SK-N-SH (cell line): ENCODE results near the gene BAHCC1. TPM values are rescaled to one million over a fixed set of nuclear protein-coding genes. Genes with fewer than 3 reads are reported as not detected.
A peak's percentile ranks its signal among the peaks of the same experiment; 100 is the strongest.

Experiments used
- CTCF ChIA-PET: fragments of 300-600, 350-600 bp; formaldehyde crosslinking; extraction: SDS; loops from one replicate; lab custom pipeline; 2021; lab: Yijun Ruan, JAX
- POLR2A ChIA-PET: fragments of 350-600 bp; sonication (Branson Sonifier 250); formaldehyde crosslinking; extraction: SDS; loops from one replicate; lab custom pipeline; 2020; ENCODE audit warnings: antibody characterized with exemption, inconsistent platforms; lab: Yijun Ruan, JAX
- DNase-seq: peaks from one replicate; pipeline ENCODE4 v3.0.0; 2012
- H2AFZ ChIP-seq: fragments of 200-600 bp; sonication (generic); 2 replicates; pipeline ENCODE4 v1.8.1; 2016; ENCODE audit warnings: antibody characterized with exemption, mild to moderate bottlenecking, low read depth
- H3F3A ChIP-seq: fragments of 200-600 bp; sonication (generic); replicated peaks from 2 replicates; pipeline ENCODE3; 2016; ENCODE audit warnings: antibody characterized with exemption, mild to moderate bottlenecking; ENCODE audit not compliant: insufficient read depth
- H3K27ac ChIP-seq, 2 experiments: fragments of 200-500 bp in 1 of 2; fragments of 200-600 bp in 1 of 2; sonication (Bioruptor generic) in 1 of 2; sonication (generic), shearing (Covaris generic) in 1 of 2; 2 replicates each; pipeline versions ENCODE4 v1.5.1 to v1.6.1; 2014 to 2016; ENCODE audit warnings: low read depth in 2 of 2, inconsistent platforms in 1 of 2, low read length in 1 of 2, mild to moderate bottlenecking in 1 of 2, mixed read lengths in 1 of 2
- H3K27me3 ChIP-seq: fragments of 200-600 bp; sonication (generic), shearing (Covaris generic); 2 replicates; pipeline ENCODE4 v1.6.1; 2016; ENCODE audit warnings: mixed run types; ENCODE audit not compliant: insufficient read depth
- H3K36me3 ChIP-seq, 2 experiments: fragments of 200-500 bp in 1 of 2; fragments of 200-600 bp in 1 of 2; sonication (Bioruptor generic) in 1 of 2; sonication (generic) in 1 of 2; replicated peaks in 1 of 2; 2 replicates each; pipeline versions ENCODE3 to v1.5.1; 2014 to 2016; ENCODE audit warnings: low read length in 1 of 2, mild to moderate bottlenecking in 1 of 2; ENCODE audit not compliant: insufficient read depth in 2 of 2, control insufficient read depth in 1 of 2
- H3K4me1 ChIP-seq, 2 experiments: fragments of 200-500 bp in 1 of 2; fragments of 200-600 bp in 1 of 2; sonication (Bioruptor generic) in 1 of 2; sonication (generic), shearing (Covaris generic) in 1 of 2; 2 replicates each; pipeline versions ENCODE4 v1.5.1 to v1.6.1; 2014 to 2016; ENCODE audit warnings: low read depth in 1 of 2, low read length in 1 of 2, mixed run types in 1 of 2; ENCODE audit not compliant: insufficient read depth in 2 of 2, control insufficient read depth in 1 of 2
- H3K4me2 ChIP-seq: fragments of 200-600 bp; sonication (generic), shearing (Covaris generic); 2 replicates; pipeline ENCODE4 v1.6.1; 2017; ENCODE audit warnings: mixed run types
- H3K4me3 ChIP-seq, 2 experiments: fragments of 200-500 bp in 1 of 2; fragments of 200-600 bp in 1 of 2; sonication (Bioruptor generic) in 1 of 2; sonication (generic), shearing (Covaris generic) in 1 of 2; 2 replicates each; pipeline versions ENCODE4 v1.5.1 to v1.8.1; 2014 to 2016; ENCODE audit warnings: low read depth in 2 of 2, inconsistent platforms in 1 of 2, low read length in 1 of 2, mild to moderate bottlenecking in 1 of 2, mixed read lengths in 1 of 2, moderate library complexity in 1 of 2
- H3K79me2 ChIP-seq: fragments of 200-600 bp; sonication (generic); 2 replicates; pipeline ENCODE4 v1.8.1; 2017; ENCODE audit warnings: mild to moderate bottlenecking; ENCODE audit not compliant: insufficient read depth
- H3K9ac ChIP-seq: fragments of 200-600 bp; sonication (generic); 2 replicates; pipeline ENCODE4 v1.6.1; 2017; ENCODE audit warnings: mixed run types
- H3K9me2 ChIP-seq: fragments of 200-600 bp; sonication (generic); 2 replicates; pipeline ENCODE4 v1.6.1; 2017; ENCODE audit warnings: mixed run types
- H3K9me3 ChIP-seq: fragments of 200-600 bp; sonication (generic); 2 replicates; pipeline ENCODE4 v1.6.1; 2017; ENCODE audit warnings: mixed run types, mild to moderate bottlenecking, moderate library complexity
- H4K20me1 ChIP-seq: fragments of 200-600 bp; sonication (generic); 2 replicates; pipeline ENCODE4 v1.6.1; 2017; ENCODE audit warnings: mild to moderate bottlenecking, mixed run types; ENCODE audit not compliant: insufficient read depth
- FOSL2 ChIP-seq: IDR thresholded peaks from 2 replicates; pipeline ENCODE4 v1.4.0; 2012; ENCODE audit warnings: low read depth, mild to moderate bottlenecking, moderate library complexity, borderline replicate concordance
- GATA2 ChIP-seq: sonication (generic); formaldehyde crosslinking; IDR thresholded peaks from 2 replicates; pipeline ENCODE4 v1.5.0; 2020; ENCODE audit warnings: mild to moderate bottlenecking, missing genetic modification reagents
- IRF3 ChIP-seq: fragments of 150-350 bp; IDR thresholded peaks from 2 replicates; pipeline ENCODE4 v1.6.1; 2016; ENCODE audit warnings: mild to moderate bottlenecking, low read depth, low read length
- JUND ChIP-seq: IDR thresholded peaks from 2 replicates; pipeline ENCODE4 v1.4.0; 2012
- PBX3 ChIP-seq: IDR thresholded peaks from 2 replicates; pipeline ENCODE4; 2012
- POLR2AphosphoS5 ChIP-seq: IDR thresholded peaks from 2 replicates; pipeline ENCODE4 v1.6.1; 2012; ENCODE audit warnings: low read depth, low read length
- RFX5 ChIP-seq: IDR thresholded peaks from 2 replicates; pipeline ENCODE4 v1.6.1; 2012; ENCODE audit warnings: mild to moderate bottlenecking, improper control_type of control experiment, low read length
- SIN3A ChIP-seq: IDR thresholded peaks from 2 replicates; pipeline ENCODE4 v1.6.1; 2012; ENCODE audit warnings: low read depth, mild to moderate bottlenecking, low read length, moderate library complexity, borderline replicate concordance
- TEAD4 ChIP-seq: IDR thresholded peaks from 2 replicates; pipeline ENCODE4 v1.4.0; 2012; ENCODE audit warnings: mild to moderate bottlenecking, borderline replicate concordance; ENCODE audit not compliant: insufficient read depth
- ZBTB33 ChIP-seq: IDR thresholded peaks from 2 replicates; pipeline ENCODE4 v1.4.0; 2012; ENCODE audit warnings: low read depth, borderline replicate concordance
- WGBS: methylation state at CpG from one replicate; pipeline ENCODE4 v1.1.6; 2017; ENCODE audit warnings: low lambda C conversion rate; 5-methylcytosine and 5-hydroxymethylcytosine counted together
- polyA plus RNA-seq, 3 experiments: library from polyadenylated mRNA; depleted of rRNA; stranded (reverse); fragments of >200 nt; gene quantifications; 2 replicates each; pipeline ENCODE4 v1.2.3, GENCODE V29; 2012

The BAHCC1 gene
- polyA plus RNA-seq, 1 of the 3 experiments (the other 2 are of a cell fraction), result 6.4 TPM

DNA sequence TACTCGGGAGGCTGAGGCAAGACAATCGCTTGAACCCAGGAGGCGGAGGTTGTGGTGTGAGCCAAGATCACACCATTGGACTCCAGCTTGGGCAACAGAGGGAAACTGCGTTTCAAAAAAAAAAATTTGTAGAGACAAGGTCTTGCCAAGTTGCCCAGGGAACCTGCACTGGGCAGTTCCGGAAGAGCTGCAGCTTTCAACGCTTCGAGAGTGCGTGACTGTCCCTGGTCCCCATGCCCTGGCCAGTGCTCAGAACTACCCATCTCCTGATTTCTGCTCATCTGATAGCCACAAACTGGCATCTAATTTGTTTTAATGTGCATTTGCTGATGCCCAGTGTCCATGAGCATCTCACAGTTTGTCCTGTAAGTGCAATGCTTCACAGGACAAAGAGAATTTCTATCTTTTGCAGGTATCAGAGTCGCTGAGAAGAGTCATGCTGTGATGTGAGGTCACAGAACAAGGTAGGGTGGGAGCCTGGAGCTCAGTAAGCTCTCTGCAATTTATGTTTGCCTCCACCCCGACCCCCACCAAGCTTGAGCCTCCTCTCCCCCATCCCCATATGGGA is 113.5 kb downstream of the BAHCC1 start:
- H3K4me1 ChIP-seq, result peaks cover 0 to 34% of the 10 kb centered on the region in 2 experiments; a peak in 1 of 4 replicates
- CTCF ChIA-PET, result interaction anchor here (0.6 to 3.7 kb wide), 9 partner anchors 10 to 256 kb away, joined by 3 to 15 read pairs (median 5); no protein-coding TSS in a partner anchor
- H2AFZ ChIP-seq, result no peak overlapping the region
- TF ChIP-seq TEAD4 (no peak), PBX3 (peak; percentile 40; the same call in 1 of the 2 replicates), FOSL2 (no peak), IRF3 (no peak), SIN3A (0 out of 2 replicates have a peak, but pooled peaks have one; percentile 33), JUND (peak; percentile 18; the same call in 1 of the 2 replicates), GATA2 (CRISPR knock-in tag) (no peak), ZBTB33 (peak; percentile 6; the same call in 1 of the 2 replicates), POLR2AphosphoS5 (peak; percentile 6; the same call in 1 of the 2 replicates), RFX5 (no peak)
- peak overlapping the region in 1 of 2 experiments; percentile 42; a peak in 1 of 4 replicates for H3K27ac ChIP-seq
- POLR2A ChIA-PET, result interaction anchor here (0.6 to 1.6 kb wide), 5 partner anchors 8 to 60 kb away, joined by 3 to 4 read pairs (median 3); no protein-coding TSS in a partner anchor
- H3K4me2 ChIP-seq, result peak overlapping the region; percentile 93
- H4K20me1 ChIP-seq, result peaks cover 64% of the 10 kb centered on the region
- H3F3A ChIP-seq, result peaks cover 87% of the 10 kb centered on the region
- DNase-seq, result no peak
- peak overlapping the region; percentile 81; the same call in 1 of the 2 replicates for H3K9ac ChIP-seq
- H3K4me3 ChIP-seq, result peak overlapping the region; percentile 70 to 91; a peak in 3 of 4 replicates
- H3K9me2 ChIP-seq, result no peaks in the 10 kb centered on the region
- H3K36me3 ChIP-seq, result peaks cover 32 to 42% of the 10 kb centered on the region in 2 experiments
- WGBS, result 84% methylated on average over 10 of the region's 10 CpGs
- H3K9me3 ChIP-seq, result no peaks in the 10 kb centered on the region
- H3K79me2 ChIP-seq, result peaks cover 55% of the 10 kb centered on the region
- no peaks in the 10 kb centered on the region for H3K27me3 ChIP-seq
